Left ventricle myocardium inferior (tissue), 1 donor: ENCODE results near the gene CPEB4. TPM values are rescaled to one million over a fixed set of nuclear protein-coding genes. Genes with fewer than 3 reads are reported as not detected.

Source experiments
- DNase-seq: peaks from one replicate; pipeline ENCODE4 v3.0.0-alpha.2; 2020
- H3K27ac ChIP-seq: fragments of 200-600 bp; replicated peaks from 2 replicates; pipeline ENCODE4 v1.8.0; 2021
- H3K27me3 ChIP-seq: fragments of 200-600 bp; 2 replicates; pipeline ENCODE4 v1.8.0; 2021; ENCODE audit warnings: low read depth
- H3K36me3 ChIP-seq: fragments of 200-600 bp; 2 replicates; pipeline ENCODE4 v1.8.0; 2021
- H3K4me1 ChIP-seq: fragments of 200-600 bp; 2 replicates; pipeline ENCODE4 v1.8.0; 2021
- H3K4me3 ChIP-seq: fragments of 200-600 bp; 2 replicates; pipeline ENCODE4 v1.8.0; 2021; ENCODE audit warnings: mild to moderate bottlenecking, moderate library complexity
- H3K9me3 ChIP-seq: fragments of 200-600 bp; replicated peaks from 2 replicates; pipeline ENCODE4 v1.8.0; 2021
- CTCF ChIP-seq: fragments of 200-600 bp; IDR thresholded peaks from 2 replicates; pipeline ENCODE4 v1.8.0; 2021; ENCODE audit warnings: antibody characterized with exemption, mild to moderate bottlenecking, borderline replicate concordance
- intact Hi-C: fragments of 100-400 bp; cut with micrococcal nuclease; formaldehyde crosslinking; loops from one replicate; pipeline ENCODE4 v1.11.0; 2022
- total RNA-seq: library from RNA; stranded (reverse); fragmentation: NEBNext Ultra II Directional; extraction: Animal tissue kit (Norgen Biotek cat#: 25700); gene quantifications from one replicate; pipeline ENCODE4 v1.2.1, GENCODE V29; 2021
- donor health status: DM: no; HTN: yes; CAD: no; lungs with severe emphysema.

The CPEB4 gene
- total RNA-seq, 1 donor from 2014 or later = 136 TPM

DNA sequence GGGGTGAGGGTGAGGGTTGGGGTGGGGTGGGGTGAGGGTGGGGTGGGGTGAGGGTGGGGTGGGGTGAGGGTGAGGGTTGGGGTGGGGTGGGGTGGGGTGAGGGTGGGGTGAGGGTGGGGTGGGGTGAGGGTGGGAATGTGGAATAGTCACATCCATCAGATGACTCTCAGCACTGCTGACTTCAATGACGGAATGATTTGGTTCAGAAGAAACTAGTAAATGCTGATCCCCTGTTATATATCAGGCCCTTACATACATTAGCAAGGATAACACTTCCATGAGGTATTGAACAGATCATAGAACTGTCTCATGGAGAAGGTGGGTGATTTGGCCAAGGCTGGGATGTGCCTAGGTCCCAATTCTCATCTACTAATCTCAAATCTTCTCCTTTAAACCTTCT lies 76.4 kb downstream of the CPEB4 start:
- H3K4me1 ChIP-seq = peaks cover 25% of the 10 kb centered on the region
- peaks cover 5% of the 10 kb centered on the region for H3K36me3 ChIP-seq
- no peak for TF ChIP-seq CTCF
- H3K27ac ChIP-seq = no peak overlapping the region
- H3K4me3 ChIP-seq = no peak overlapping the region
- H3K9me3 ChIP-seq = no peaks in the 10 kb centered on the region
- no peaks in the 10 kb centered on the region for H3K27me3 ChIP-seq
- intact Hi-C loops = no loop called here
- no peak for DNase-seq

GRCh38 chr5:173967241-173967640 lies 79.1 kb downstream of the CPEB4 start:
- DNase-seq = no peak
- Histone ChIP-seq H3K9me3 (no peaks in the 10 kb centered on the region), H3K4me1 (peaks cover 35% of the 10 kb centered on the region), H3K27ac (no peak overlapping the region), H3K27me3 (no peaks in the 10 kb centered on the region), H3K36me3 (no peaks in the 10 kb centered on the region), H3K4me3 (no peak overlapping the region)
- no peak for TF ChIP-seq CTCF
- intact Hi-C loops = no loop called here

DNA sequence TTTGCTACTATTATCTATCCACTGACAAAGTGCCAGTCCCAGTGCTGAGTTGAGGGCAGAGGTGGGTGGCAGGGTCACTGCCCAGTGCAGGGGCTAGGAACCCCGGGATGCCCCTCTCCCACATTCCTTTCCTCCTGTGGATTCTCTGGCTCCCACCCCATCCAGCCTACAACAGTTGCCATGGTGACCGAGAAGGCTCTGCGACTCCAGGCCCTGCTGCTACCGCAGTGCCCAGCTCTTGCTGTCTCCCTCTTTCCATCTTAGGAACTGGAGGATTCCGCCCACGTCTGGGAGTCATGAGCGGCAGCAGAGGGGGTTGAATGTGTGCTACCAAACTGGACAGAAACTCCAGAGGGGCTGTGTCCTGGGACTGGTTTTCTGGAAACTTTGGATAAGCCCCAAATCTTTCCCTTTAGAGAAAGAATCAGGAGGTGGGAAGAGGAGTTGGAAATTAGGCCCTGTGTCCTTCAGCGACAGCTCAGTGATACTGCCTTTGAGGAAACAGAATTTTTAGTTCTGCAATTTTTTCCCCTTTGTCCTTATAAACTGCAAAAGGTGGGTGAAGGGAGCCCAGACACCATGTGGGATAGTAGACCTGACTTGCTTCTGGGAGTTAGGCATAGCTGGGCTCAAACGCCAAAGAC lies 80.1 kb downstream of the CPEB4 start:
- no peak overlapping the region for H3K4me3 ChIP-seq
- no peaks in the 10 kb centered on the region for H3K36me3 ChIP-seq
- no peak for TF ChIP-seq CTCF
- no peak for DNase-seq
- no peak overlapping the region for H3K27ac ChIP-seq
- H3K9me3 ChIP-seq = no peaks in the 10 kb centered on the region
- H3K27me3 ChIP-seq = no peaks in the 10 kb centered on the region
- H3K4me1 ChIP-seq = peaks cover 32% of the 10 kb centered on the region
- intact Hi-C loops = no loop called here

- Histone ChIP-seq H3K27me3 (no peaks in the 10 kb centered on the region), H3K4me1 (peaks cover 34% of the 10 kb centered on the region), H3K27ac (peak overlapping the region; percentile 16), H3K36me3 (no peaks in the 10 kb centered on the region), H3K9me3 (no peaks in the 10 kb centered on the region), H3K4me3 (no peak overlapping the region)
- intact Hi-C loops = no loop called here
- TF ChIP-seq CTCF = no peak
- no peak for DNase-seq
These were observed 81.3 kb downstream of the CPEB4 start for GRCh38 chr5:173969167-173970049.

DNA sequence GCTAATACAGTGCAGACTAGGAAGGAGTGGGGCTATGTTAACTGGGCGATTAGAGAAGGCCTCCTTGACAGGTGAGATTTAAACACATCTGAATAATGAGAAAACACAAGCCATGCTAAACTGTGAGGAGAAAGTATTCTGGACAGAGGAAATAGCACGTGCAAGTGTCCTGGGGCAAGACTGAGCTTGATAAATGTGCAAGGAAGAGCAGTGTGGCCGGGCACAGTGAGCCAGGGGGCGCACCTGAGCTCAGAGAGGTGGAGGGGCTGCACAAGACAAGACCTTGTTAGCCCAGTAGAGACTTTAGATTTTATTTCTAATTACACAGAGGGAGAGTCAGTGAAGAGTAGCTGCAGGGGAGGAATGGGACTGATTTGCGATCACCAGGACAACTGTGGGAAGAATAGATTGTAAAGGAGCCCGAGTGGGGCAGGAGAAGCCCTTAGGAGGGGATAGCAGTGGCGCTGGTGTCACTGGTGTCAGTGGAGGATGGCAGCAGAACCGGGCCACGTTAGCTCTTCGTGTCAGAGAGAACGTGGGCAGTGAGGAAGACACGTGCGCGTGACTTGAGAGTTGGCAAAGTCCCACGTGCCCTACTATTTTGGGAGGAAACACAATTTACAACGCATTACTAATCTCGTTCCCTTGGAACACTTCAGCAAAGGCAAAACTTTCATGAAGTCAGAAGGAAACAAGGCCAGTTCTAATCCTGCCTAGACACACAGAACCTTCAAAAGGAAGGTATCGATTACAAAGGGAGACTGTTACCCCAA lies 82.9 kb downstream of the CPEB4 start:
- Histone ChIP-seq H3K4me1 (peaks cover 34% of the 10 kb centered on the region), H3K9me3 (no peaks in the 10 kb centered on the region), H3K4me3 (no peak overlapping the region), H3K36me3 (no peaks in the 10 kb centered on the region), H3K27me3 (no peaks in the 10 kb centered on the region), H3K27ac (peak overlapping the region; percentile 13)
- TF ChIP-seq CTCF = no peak
- intact Hi-C loops = no loop called here
- DNase-seq = no peak
